ENCODE measurements around the gene RAB44. TPM values are rescaled to one million over a fixed set of nuclear protein-coding genes. Genes with fewer than 3 reads are reported as not detected.
"Not testable (repeated sequence)": the region's sequence is repeated elsewhere in the genome, so short reads cannot be mapped to it uniquely, and the experiment has no call there.

The RAB44 gene
- total RNA-seq, 4 donors from 2014 or later = 0.10 to 0.65 (median 0.26) TPM

DNA sequence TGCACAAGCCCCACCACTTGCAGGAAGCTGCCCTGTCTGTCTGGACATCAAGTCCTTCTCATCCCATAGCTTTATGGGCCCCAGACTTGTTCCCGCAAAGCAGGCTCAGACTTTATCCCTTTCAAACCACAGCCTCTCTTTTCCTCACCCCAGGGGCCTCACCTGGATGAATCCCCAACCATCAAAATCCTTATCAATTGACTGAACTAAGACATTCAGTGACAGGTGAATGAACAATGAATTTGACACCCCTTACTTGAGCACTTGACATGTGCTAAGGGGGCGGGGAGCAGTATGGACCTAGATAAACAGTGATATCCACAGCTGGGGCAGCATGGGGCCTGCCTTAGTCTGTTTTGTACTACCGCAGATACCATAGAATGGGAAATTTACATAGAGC, 5.0 kb downstream of the RAB44 start:
- no peak overlapping the region for H3K4me3 ChIP-seq (ENCODE audit: low read depth, poor library complexity, severe bottlenecking)
- peak in 1 of 2 donors; percentile 64 for DNase-seq (ENCODE audit: low spot score in 2 of 2)
- TF ChIP-seq, protein P1, sequence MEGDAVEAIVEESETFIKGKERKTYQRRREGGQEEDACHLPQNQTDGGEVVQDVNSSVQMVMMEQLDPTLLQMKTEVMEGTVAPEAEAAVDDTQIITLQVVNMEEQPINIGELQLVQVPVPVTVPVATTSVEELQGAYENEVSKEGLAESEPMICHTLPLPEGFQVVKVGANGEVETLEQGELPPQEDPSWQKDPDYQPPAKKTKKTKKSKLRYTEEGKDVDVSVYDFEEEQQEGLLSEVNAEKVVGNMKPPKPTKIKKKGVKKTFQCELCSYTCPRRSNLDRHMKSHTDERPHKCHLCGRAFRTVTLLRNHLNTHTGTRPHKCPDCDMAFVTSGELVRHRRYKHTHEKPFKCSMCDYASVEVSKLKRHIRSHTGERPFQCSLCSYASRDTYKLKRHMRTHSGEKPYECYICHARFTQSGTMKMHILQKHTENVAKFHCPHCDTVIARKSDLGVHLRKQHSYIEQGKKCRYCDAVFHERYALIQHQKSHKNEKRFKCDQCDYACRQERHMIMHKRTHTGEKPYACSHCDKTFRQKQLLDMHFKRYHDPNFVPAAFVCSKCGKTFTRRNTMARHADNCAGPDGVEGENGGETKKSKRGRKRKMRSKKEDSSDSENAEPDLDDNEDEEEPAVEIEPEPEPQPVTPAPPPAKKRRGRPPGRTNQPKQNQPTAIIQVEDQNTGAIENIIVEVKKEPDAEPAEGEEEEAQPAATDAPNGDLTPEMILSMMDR (IDR thresholded peaks at IDR 0.05) = no peak
- TF ChIP-seq POLR2A (IDR thresholded peaks at IDR 0.05) = no peak
- intact Hi-C loops (cut with DNase I; ENCODE audit: low total_unique reads) = no loop called here
- 91 to 95% methylated on average over 3 of the region's 3 CpGs for WGBS, 2 donors

DNA sequence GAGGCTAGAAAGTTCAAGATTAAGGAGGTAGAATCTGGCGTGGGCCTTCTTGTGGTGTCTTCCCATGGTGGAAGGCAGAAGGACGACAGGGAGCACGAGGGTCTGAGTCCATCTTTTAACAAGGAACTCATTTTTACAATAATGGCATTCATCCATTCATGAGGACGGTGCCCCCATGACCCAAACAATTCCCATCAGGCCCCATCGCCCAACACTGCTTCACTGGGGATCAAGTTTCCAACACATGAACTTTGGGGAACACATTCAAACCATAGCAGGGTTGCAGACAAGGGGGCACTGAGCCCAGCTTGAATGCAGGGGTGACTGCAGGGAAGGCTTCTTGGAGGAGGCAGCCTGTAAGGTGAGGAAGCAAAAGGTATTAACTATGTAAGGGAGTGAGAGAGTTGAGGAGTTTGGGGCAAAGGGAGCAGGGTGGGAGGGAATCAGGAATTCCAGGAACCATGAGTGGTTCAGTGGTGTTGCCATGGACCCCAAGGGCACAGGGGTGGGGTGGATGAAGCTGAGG, 5.5 kb downstream of the RAB44 start:
- H3K4me3 ChIP-seq (ENCODE audit: low read depth, poor library complexity, severe bottlenecking) = no peak overlapping the region
- peak in 1 of 2 donors; percentile 79 for DNase-seq (ENCODE audit: low spot score in 2 of 2)
- 97 to 98% methylated on average over 5 of the region's 5 CpGs for WGBS, 2 donors
- intact Hi-C loops (cut with DNase I; ENCODE audit: low total_unique reads) = no loop called here
- TF ChIP-seq POLR2A (IDR thresholded peaks at IDR 0.05) = no peak
- TF ChIP-seq, protein P1 (IDR thresholded peaks at IDR 0.05) = no peak

DNA sequence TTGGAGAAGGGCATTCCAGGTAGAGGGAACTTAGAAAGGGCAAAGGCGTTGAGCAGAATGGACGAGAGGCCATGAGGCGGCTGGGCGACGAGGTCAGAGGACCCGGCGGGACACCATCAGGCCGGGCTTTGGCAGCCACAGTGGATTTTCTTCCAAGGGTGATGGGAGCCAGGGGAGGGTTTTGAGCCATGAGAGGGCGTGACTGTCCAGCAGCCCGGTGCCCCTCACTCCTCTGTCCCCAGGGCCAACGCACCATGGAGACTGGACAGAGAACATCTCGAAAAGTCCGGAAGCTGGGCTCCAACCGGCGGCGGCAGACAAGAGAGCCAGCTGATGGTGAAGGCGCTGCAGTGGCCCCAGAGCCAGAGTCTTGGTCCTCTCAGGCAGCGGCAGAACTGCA, 6.4 kb downstream of the RAB44 start:
- intact Hi-C loops (cut with DNase I; ENCODE audit: low total_unique reads) = no loop called here
- DNase-seq (ENCODE audit: low spot score in 2 of 2) = peak in 1 of 2 donors; percentile 76
- 92 to 95% methylated on average over 18 of the region's 18 CpGs for WGBS, 2 donors
- TF ChIP-seq, protein P1 (IDR thresholded peaks at IDR 0.05) = no peak
- no peak overlapping the region for H3K4me3 ChIP-seq (ENCODE audit: low read depth, poor library complexity, severe bottlenecking)

DNA sequence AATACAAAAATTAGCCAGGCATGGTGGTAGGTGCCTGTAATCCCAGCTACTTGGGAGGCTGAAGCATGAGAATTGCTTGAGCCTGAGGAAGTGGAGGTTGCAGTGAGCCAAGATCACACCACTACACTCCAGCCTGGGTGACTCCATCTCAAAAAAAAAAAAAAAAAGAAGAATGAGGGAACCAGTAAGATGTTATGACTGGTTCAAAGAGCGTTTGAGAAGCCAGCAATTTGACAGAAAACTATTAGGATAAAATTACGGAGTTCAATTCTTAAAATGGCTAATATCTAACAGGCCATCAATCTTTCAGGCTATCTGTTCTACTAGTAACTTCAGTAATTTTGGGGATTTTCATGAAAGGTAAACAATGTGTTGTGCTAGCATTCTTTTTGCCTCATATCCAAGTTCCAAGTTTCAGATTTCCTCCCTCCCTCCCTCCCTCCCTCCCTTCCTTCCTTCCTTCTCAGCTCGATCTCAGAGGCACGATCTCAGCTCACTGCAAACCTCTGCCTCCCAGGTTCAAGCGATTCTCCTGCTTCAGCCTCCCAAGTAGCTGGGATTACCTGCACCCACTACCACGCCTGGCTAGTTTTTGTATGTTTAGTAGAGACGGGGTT, 7.4 kb downstream of the RAB44 start:
- H3K4me3 ChIP-seq (ENCODE audit: low read depth, poor library complexity, severe bottlenecking); DNase-seq (ENCODE audit: low spot score in 2 of 2); intact Hi-C loops (cut with DNase I; ENCODE audit: low total_unique reads): not testable (repeated sequence)
- 71 to 77% methylated on average over 7 of the region's 7 CpGs for WGBS, 2 donors

DNA sequence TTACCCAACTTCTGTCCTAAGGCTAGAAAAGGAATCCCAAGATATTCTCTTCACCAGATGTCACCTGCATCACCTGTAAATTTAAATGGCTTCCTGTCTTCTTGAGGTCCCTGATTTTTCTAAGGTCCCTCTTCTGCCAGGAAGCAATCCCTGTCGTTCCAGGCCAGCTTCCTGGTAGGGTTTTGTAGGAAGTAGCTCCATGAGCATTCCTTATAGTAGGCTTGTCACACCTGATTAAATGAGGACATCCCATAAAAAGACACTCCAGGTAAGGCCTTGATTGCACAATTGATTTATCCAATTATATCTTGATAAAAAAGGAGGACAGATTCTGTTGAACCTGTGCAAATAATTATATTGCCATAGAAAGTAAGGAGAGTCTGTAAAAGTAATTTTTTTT, 8.7 kb downstream of the RAB44 start:
- no peak overlapping the region for H3K4me3 ChIP-seq (ENCODE audit: low read depth, poor library complexity, severe bottlenecking)
- intact Hi-C loops (cut with DNase I; ENCODE audit: low total_unique reads) = no loop called here
- no peak for TF ChIP-seq POLR2A (IDR thresholded peaks at IDR 0.05)
- TF ChIP-seq, protein P1 (IDR thresholded peaks at IDR 0.05) = no peak
- WGBS, 2 donors = 60 to 86% methylated on average over 1 of the region's 1 CpG
- no peak for DNase-seq (ENCODE audit: low spot score in 2 of 2)

GRCh38 chr6:36712816-36713215, 15.2 kb downstream of the RAB44 start:
- WGBS, 2 donors = 88 to 92% methylated on average over 4 of the region's 4 CpGs

More at GRCh38 chr6:36712816-36713215, 15.2 kb downstream of the RAB44 start:
- TF ChIP-seq POLR2A (IDR thresholded peaks at IDR 0.05) = no peak
- TF ChIP-seq, protein P1 (IDR thresholded peaks at IDR 0.05) = no peak
- peak in 1 of 2 donors; percentile 13 for DNase-seq (ENCODE audit: low spot score in 2 of 2)
- intact Hi-C loops (cut with DNase I; ENCODE audit: low total_unique reads) = no loop called here
- H3K4me3 ChIP-seq (ENCODE audit: low read depth, poor library complexity, severe bottlenecking) = no peak overlapping the region

Data from lower leg skin (tissue), 4 donors.